Gastrocnemius medialis (tissue), 4 donors: ENCODE results near the gene PLIN4.

ENCODE experiments used
- POLR2A ChIP-seq, 2 donors: fragments of 450-650 bp; IDR thresholded peaks; one replicate each; pipeline ENCODE4 v1.6.1; 2017; ENCODE audit warnings: antibody characterized with exemption in 2 of 2, mild to moderate bottlenecking in 2 of 2, moderate library complexity in 2 of 2
- TF ChIP-seq, protein P1 (sequence below), 5 experiments: fragments of 450-650 bp in 3 of 5; fragments of 200-600 bp in 2 of 5; sonication (generic) in 2 of 5; IDR thresholded peaks in 4 of 5; conservative IDR thresholded peaks in 1 of 5; 1 replicate in 4 of 5; 2 replicates in 1 of 5; pipeline ENCODE4 v1.5.1; 2016 to 2019; ENCODE audit warnings: antibody characterized with exemption in 5 of 5, mild to moderate bottlenecking in 3 of 5, moderate library complexity in 3 of 5

DNA sequence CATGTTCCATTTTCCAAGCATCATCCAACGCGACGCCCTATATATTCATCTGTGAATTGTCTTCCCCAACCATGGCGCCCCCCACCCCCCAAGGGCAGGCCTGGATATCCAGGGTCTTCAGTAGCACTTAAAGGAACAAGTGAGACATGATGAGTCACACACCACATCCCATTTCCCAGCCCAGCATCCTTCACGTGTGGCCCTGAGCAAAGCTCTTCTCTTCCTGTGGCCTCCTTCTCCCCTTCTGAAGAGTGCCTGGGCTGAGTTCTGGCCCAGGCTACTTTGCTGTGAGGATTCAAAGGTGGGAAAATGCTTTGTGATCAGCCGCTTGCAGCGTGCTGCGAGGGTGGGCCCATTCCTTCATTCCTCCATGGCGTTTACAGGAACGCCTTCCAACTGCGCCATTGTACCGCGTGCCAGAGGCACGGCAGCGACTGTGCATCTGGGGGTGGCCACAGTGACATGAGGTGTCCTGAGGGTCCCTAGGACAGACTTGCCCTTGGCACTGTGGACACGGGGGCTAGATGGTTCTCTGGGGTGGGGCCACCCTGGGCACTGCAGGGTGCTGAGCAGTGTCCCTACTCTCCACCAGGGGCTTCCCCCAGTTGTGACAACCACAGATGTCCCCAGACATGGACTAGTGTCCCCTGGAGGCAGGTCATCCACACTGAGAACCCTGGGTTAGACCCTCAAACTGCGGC, 11.7 kb downstream of the PLIN4 start:
- TF ChIP-seq, protein P1, sequence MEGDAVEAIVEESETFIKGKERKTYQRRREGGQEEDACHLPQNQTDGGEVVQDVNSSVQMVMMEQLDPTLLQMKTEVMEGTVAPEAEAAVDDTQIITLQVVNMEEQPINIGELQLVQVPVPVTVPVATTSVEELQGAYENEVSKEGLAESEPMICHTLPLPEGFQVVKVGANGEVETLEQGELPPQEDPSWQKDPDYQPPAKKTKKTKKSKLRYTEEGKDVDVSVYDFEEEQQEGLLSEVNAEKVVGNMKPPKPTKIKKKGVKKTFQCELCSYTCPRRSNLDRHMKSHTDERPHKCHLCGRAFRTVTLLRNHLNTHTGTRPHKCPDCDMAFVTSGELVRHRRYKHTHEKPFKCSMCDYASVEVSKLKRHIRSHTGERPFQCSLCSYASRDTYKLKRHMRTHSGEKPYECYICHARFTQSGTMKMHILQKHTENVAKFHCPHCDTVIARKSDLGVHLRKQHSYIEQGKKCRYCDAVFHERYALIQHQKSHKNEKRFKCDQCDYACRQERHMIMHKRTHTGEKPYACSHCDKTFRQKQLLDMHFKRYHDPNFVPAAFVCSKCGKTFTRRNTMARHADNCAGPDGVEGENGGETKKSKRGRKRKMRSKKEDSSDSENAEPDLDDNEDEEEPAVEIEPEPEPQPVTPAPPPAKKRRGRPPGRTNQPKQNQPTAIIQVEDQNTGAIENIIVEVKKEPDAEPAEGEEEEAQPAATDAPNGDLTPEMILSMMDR (IDR thresholded peaks at IDR 0.05 in 4 of 5, conservative IDR thresholded peaks at IDR 0.05 in 1 of 5) = peak in 1 of 5 experiments; percentile 17
- TF ChIP-seq POLR2A (IDR thresholded peaks at IDR 0.05) = no peak
